Activated CD4-positive, alpha-beta T cell treated with anti-CD3 and anti-CD28 coated beads for 36 hours (primary cell): ENCODE measurements around the gene NAT16. TPM values are rescaled to one million over a fixed set of nuclear protein-coding genes. Genes with fewer than 3 reads are reported as not detected.
A peak's percentile ranks its signal among the peaks of the same experiment; 100 is the strongest.

Source experiments
- ATAC-seq: fragments of 200-7000 bp; cut with Tn5 transposase; one replicate; pipeline ENCODE4 v1.10.0; 2021; ENCODE audit warnings: mild to moderate bottlenecking, moderate library complexity
- CTCF ChIA-PET: fragments of 350-600 bp; sonication (Branson Sonifier 250); formaldehyde crosslinking; loops from one replicate; lab custom pipeline; 2021; ENCODE audit warnings: antibody characterized with exemption; lab: Charles Lee
- POLR2A ChIA-PET: fragments of 350-600 bp; sonication (Branson Sonifier 250); formaldehyde crosslinking; loops from one replicate; lab custom pipeline; 2021; ENCODE audit warnings: antibody characterized with exemption, inconsistent platforms; lab: Charles Lee
- DNase-seq: peaks from one replicate; pipeline ENCODE4 v3.0.0-alpha.2; 2020
- H3K27ac Mint-ChIP-seq: one replicate; pipeline ENCODE4 v1.8.0; 2021; ENCODE audit warnings: mixed read lengths
- H3K27me3 Mint-ChIP-seq: one replicate; pipeline ENCODE4 v1.8.0; 2021; ENCODE audit warnings: mixed read lengths
- H3K36me3 Mint-ChIP-seq: one replicate; pipeline ENCODE4 v1.8.0; 2021; ENCODE audit warnings: low read depth, mixed read lengths
- H3K4me1 Mint-ChIP-seq: one replicate; pipeline ENCODE4 v1.8.0; 2021; ENCODE audit warnings: mixed read lengths
- H3K4me3 Mint-ChIP-seq: one replicate; pipeline ENCODE4 v1.8.0; 2021; ENCODE audit warnings: mild to moderate bottlenecking, moderate library complexity, mixed read lengths
- H3K9me3 Mint-ChIP-seq: one replicate; pipeline ENCODE4 v1.8.0; 2021; ENCODE audit warnings: low read depth, mixed read lengths
- intact Hi-C, 2 experiments: fragments of 100-400 bp; cut with DNase I in 1 of 2; cut with micrococcal nuclease in 1 of 2; formaldehyde crosslinking; loops; one replicate each; pipeline versions ENCODE4 v1.14.2 to v1.15.1; 2022 to 2024; cut with DNase I, micrococcal nuclease
- total RNA-seq, 2 experiments: library from RNA; stranded (reverse); gene quantifications; one replicate each; pipeline ENCODE4 v1.2.3, GENCODE V29; 2021

The NAT16 gene
- total RNA-seq, 2 experiments from 2014 or later, result not detected

DNA sequence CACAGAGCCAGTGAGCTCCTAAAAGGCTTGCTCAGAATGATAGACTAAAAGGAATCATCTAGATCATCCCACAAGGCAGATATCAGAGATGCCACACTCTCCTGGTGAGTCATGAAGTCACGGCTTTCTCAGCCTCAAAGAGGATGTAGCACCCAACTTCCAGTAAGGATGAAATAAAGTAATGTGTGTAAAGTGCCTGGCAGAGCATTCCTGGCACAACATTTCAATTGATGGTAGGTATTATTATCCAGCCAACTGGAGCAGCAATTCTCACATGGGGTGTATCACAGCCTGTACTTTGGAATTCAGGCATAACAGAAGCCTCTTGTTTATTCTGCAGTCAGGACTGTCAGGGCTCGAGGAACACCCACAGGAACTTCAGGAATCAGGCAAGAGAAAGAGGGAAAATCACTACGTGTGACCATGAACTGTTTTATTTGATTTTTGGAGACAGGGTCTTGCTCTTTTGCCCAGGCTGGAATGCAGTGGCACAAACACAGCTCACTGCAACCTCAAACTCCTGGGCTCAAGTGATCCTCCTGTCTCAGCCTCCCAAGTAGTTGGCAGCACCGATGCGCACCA lies 5.3 kb upstream of the NAT16 start:
- ATAC-seq (no peak), DNase-seq (no peak)
- intact Hi-C loops, result no loop called here
- Mint-ChIP-seq H3K27ac (no peak overlapping the region), H3K27me3 (peaks cover 25% of the 10 kb centered on the region), H3K9me3 (no peaks in the 10 kb centered on the region), H3K36me3 (no peaks in the 10 kb centered on the region), H3K4me1 (peaks cover 3% of the 10 kb centered on the region), H3K4me3 (no peak overlapping the region)
- CTCF ChIA-PET, result interaction anchor here (1.0 to 1.3 kb wide), 2 partner anchors 41 to 98 kb away, joined by 3 read pairs; no protein-coding TSS in a partner anchor
- POLR2A ChIA-PET, result no interaction called here

DNA sequence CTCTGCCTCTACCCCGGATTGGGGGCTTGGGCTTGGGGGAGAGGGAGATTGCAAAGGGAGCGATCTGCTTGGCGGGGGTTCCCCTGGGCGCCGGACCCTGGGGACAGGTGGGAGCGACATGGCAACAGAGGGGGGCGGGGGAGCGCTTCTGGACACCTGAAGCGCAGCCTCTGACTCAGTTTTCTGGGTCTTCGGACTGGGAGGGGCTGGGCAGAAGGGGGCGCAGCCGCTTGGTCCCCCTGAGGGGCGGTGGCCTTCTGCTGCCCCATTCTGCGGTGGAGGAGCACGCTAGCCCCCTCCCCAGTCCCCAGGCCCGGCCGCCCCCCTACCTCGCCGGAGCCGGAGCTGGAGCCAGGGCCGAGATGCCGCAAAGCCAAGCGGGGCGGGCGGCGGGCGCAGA lies 380 bp downstream of the NAT16 start:
- intact Hi-C loops, result no loop called here
- DNase-seq, result no peak
- ChIA-PET CTCF (interaction anchor here (0.6 kb wide), 1 partner anchor 455 kb away, joined by 3 read pairs; no protein-coding TSS in a partner anchor), POLR2A (no interaction called here)
- Mint-ChIP-seq H3K4me1 (peaks cover 7% of the 10 kb centered on the region), H3K9me3 (no peaks in the 10 kb centered on the region), H3K36me3 (no peaks in the 10 kb centered on the region), H3K4me3 (no peak overlapping the region), H3K27ac (no peak overlapping the region), H3K27me3 (peaks cover 57% of the 10 kb centered on the region)
- ATAC-seq, result no peak

DNA sequence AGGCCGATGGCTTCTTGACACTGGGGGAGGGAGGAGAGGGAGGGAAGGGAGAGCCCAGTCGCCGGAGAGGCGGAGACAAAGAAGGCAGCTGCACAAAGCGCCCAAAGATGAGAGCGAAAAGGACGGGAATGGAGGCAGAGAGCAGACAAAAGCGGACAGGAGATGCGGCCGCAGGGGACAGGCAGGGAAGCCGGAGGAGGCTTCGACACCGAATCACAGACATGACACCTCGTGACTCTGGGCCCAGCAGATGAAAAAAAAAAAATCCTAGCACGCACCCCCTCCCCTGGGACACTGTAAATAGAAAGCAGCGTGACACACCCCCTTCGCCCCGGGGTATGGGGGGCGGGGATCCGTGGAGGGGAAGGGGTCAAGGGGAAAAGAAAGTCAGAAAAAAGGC lies 976 bp downstream of the NAT16 start:
- Mint-ChIP-seq H3K27me3 (peaks cover 62% of the 10 kb centered on the region), H3K9me3 (no peaks in the 10 kb centered on the region), H3K4me1 (peaks cover 12% of the 10 kb centered on the region), H3K27ac (no peak overlapping the region), H3K4me3 (peak overlapping the region; percentile 33), H3K36me3 (no peaks in the 10 kb centered on the region)
- POLR2A ChIA-PET, result no interaction called here
- DNase-seq, result no peak
- intact Hi-C loops, result no loop called here
- ATAC-seq, result no peak
- CTCF ChIA-PET, result no interaction called here

DNA sequence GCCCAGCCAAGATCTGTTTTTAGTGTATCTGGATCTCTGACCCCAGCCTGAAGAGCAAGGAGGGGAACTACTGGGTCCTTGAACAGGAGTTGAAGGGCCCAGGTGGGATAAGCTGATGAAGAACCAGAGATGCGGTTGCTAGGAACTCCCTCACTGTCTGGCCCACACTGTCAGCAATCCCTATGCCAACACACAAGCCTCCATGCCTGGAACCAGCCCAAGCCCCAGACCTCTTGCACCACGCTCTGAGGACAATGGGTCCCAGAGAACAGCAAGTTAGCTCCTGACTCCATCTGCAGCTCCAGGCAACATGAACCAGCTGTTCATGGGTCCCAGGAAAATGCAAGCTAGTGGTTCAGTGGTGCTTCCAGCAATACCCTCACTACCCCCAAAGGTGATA lies 2.4 kb downstream of the NAT16 start:
- CTCF ChIA-PET, result interaction anchor here (1.5 to 2.0 kb wide), 2 partner anchors 9 to 15 kb away, joined by 5 to 8 read pairs; no protein-coding TSS in a partner anchor

DNA sequence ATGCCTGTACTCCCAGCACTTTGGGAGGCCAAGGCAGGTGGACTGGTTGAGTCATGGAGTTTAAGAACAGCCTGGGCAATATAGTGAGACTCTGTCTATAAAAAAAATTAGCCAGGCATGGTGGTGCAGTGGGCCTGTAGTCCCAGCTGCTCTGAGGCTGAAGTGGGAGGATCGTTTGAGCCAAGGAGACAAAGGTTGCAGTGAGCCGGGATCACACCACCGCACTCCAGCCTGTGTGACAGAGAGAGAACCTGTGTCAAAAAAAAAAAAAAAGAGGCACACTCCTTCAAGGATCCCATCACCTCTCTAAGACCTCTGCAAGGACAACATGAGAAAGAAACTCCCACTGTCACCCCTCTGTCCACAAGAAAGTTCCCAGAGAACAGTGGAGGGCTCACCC lies 4.4 kb downstream of the NAT16 start:
- CTCF ChIA-PET, result interaction anchor here (1.9 to 3.6 kb wide), 2 partner anchors 17 to 32 kb away, joined by 17 to 22 read pairs; no protein-coding TSS in a partner anchor
- Mint-ChIP-seq H3K27me3 (peaks cover 73% of the 10 kb centered on the region), H3K36me3 (no peaks in the 10 kb centered on the region), H3K9me3 (no peaks in the 10 kb centered on the region), H3K27ac (no peak overlapping the region), H3K4me1 (peaks cover 40% of the 10 kb centered on the region), H3K4me3 (no peak overlapping the region)
- DNase-seq, result no peak
- POLR2A ChIA-PET, result no interaction called here
- intact Hi-C loops, result no loop called here
- ATAC-seq, result no peak

More for the DNA sequence above, 2.4 kb downstream of the NAT16 start:
- POLR2A ChIA-PET, result no interaction called here
- Mint-ChIP-seq H3K27me3 (peaks cover 72% of the 10 kb centered on the region), H3K4me1 (peaks cover 25% of the 10 kb centered on the region), H3K9me3 (no peaks in the 10 kb centered on the region), H3K36me3 (no peaks in the 10 kb centered on the region), H3K4me3 (no peak overlapping the region), H3K27ac (no peak overlapping the region)
- intact Hi-C loops, result no loop called here
- no peak for DNase-seq
- ATAC-seq, result no peak

DNA sequence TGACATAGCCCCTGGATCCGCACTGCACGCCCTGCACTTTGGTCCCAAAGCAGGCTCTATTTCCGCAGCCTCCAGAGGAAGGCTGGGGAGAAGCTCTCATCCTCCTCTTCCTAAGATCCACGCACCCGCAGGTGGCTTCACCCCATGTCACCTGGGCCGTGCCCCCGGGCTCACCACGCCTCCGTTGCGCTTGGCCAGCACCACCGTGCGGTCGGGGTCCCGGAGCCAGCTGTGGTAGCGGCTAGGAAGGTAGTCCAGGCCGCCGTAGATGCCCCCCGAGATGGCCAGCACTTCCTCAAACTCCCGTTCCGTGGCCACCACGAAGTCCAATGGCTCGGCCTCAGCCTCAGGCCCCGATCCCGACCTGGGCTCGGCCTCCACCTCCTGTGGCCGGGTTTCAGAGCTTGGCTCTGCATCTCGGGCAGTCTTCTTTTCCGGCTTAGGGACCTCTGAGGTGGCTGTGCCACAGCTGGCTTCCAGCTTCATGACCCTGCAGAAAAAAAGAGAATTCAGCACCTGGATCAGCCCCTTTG lies 5.7 kb downstream of the NAT16 start:
- ChIA-PET POLR2A (interaction anchor here (1.0 to 1.6 kb wide), 3 partner anchors 9 to 89 kb away, joined by 3 to 5 read pairs (median 4); partner anchors contain the start of genes TRIM56 and VGF), CTCF (interaction anchor here (0.8 to 3.6 kb wide), 7 partner anchors 9 to 109 kb away, joined by 3 to 22 read pairs (median 4); partner anchors contain the start of gene VGF)
- intact Hi-C loops, result loop anchor here in 1 of 2 experiments (1.0 kb wide), 1 partner anchor 20 kb away; the partner anchor contains the start of gene AP1S1
- ATAC-seq (peak; percentile 9), DNase-seq (no peak)
- no peaks in the 10 kb centered on the region for H3K36me3 Mint-ChIP-seq
- no peak overlapping the region for H3K27ac Mint-ChIP-seq
- H3K4me1 Mint-ChIP-seq, result peaks cover 49% of the 10 kb centered on the region
- H3K27me3 Mint-ChIP-seq, result peaks cover 77% of the 10 kb centered on the region
- H3K4me3 Mint-ChIP-seq, result peak overlapping the region; percentile 41
- no peaks in the 10 kb centered on the region for H3K9me3 Mint-ChIP-seq

DNA sequence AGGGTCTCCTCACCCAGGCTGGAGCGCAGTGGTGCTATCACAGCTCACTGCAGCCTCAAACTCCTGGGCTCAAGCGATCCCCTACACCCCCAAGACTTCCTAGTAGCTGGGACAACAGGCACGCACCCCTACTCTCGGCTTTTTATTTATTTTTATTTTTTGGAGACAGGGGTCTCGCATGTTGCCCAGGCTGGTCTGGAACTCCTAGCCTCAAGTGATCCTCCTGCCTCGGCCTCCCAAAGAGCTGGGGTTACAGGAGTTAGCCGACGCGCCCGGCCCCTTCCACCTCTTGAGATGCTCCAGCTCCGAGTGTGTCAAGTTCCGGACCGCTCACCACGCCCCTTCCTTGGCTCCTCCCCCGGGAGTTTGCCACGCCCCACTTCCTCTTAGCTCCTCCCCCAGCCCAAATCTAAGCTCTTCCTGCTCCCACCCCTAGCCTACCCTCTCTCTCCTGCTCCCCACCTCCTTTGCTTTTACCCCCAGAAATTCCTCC lies 6.3 kb downstream of the NAT16 start:
- H3K4me3 Mint-ChIP-seq, result peak overlapping the region; percentile 41
- peak; percentile 86 for ATAC-seq

DNA sequence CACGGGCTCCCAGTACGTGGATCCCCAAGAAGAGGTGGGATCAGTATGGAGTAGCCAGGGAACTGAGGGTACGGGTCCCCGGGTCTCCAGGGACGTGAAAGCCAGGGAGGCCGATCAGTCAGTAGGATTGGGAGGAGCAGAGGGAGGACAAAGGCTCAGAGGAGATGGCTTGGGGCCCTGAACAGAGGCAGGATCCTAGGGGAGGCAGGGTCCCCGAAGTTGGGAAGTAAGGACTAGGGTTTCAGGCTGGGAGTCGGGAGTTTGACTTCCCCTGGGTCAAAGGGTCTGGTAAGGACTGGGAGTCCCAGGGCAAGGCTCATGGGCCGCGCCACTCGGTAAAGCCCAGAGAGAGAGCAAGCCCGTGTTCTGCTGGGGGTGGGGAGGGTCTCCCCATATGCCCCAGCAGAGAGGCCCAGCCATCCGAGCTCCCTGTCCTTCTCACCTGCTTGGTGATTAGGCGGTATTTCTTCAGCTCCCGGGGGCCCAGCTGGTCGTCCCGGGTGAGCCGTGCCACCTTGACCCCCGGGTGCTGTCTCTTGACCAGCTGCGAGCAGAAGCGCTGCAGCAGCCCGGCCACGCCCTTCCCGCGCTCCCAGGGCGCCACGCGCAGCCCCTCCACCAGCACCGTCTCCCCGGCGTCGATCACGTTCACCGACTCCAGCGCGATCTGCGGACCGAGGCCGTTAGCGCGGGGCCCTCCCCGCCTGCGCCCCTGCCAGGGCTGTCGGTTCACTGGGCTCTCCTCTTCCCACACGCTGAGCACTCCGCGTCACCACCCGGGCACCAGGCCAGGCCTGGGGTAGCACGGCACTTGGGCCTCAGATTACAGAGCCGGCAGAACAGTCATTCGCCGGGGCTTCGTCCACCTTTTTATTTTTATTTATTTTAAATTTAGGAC lies 7.0 kb downstream of the NAT16 start:
- H3K9me3 Mint-ChIP-seq, result no peaks in the 10 kb centered on the region
- DNase-seq (peak; percentile 65), ATAC-seq (peak; percentile 30)
- intact Hi-C loops, result no loop called here
- H3K36me3 Mint-ChIP-seq, result no peaks in the 10 kb centered on the region
- H3K27me3 Mint-ChIP-seq, result peaks cover 81% of the 10 kb centered on the region
- POLR2A ChIA-PET, result interaction anchor here (1.0 to 1.6 kb wide), 3 partner anchors 8 to 88 kb away, joined by 3 to 5 read pairs (median 4); partner anchors contain the start of genes TRIM56 and VGF
- H3K27ac Mint-ChIP-seq, result no peak overlapping the region
- CTCF ChIA-PET, result interaction anchor here (0.5 to 3.6 kb wide), 7 partner anchors 8 to 110 kb away, joined by 3 to 22 read pairs (median 4); partner anchors contain the start of gene VGF
- H3K4me3 Mint-ChIP-seq, result no peak overlapping the region
- peaks cover 55% of the 10 kb centered on the region for H3K4me1 Mint-ChIP-seq

More for the DNA sequence above, 6.3 kb downstream of the NAT16 start:
- peaks cover 50% of the 10 kb centered on the region for H3K4me1 Mint-ChIP-seq
- intact Hi-C loops, result loop anchor here in 1 of 2 experiments (1.0 kb wide), 1 partner anchor 19 kb away; the partner anchor contains the start of gene AP1S1
- POLR2A ChIA-PET, result interaction anchor here (1.0 to 1.6 kb wide), 3 partner anchors 8 to 89 kb away, joined by 3 to 5 read pairs (median 4); partner anchors contain the start of genes TRIM56 and VGF
- no peak overlapping the region for H3K27ac Mint-ChIP-seq
- H3K27me3 Mint-ChIP-seq, result peaks cover 78% of the 10 kb centered on the region
- no peaks in the 10 kb centered on the region for H3K36me3 Mint-ChIP-seq
- CTCF ChIA-PET, result interaction anchor here (0.5 to 3.6 kb wide), 8 partner anchors 8 to 109 kb away, joined by 3 to 22 read pairs (median 4); partner anchors contain the start of gene VGF
- DNase-seq, result peak; percentile 85
- no peaks in the 10 kb centered on the region for H3K9me3 Mint-ChIP-seq

DNA sequence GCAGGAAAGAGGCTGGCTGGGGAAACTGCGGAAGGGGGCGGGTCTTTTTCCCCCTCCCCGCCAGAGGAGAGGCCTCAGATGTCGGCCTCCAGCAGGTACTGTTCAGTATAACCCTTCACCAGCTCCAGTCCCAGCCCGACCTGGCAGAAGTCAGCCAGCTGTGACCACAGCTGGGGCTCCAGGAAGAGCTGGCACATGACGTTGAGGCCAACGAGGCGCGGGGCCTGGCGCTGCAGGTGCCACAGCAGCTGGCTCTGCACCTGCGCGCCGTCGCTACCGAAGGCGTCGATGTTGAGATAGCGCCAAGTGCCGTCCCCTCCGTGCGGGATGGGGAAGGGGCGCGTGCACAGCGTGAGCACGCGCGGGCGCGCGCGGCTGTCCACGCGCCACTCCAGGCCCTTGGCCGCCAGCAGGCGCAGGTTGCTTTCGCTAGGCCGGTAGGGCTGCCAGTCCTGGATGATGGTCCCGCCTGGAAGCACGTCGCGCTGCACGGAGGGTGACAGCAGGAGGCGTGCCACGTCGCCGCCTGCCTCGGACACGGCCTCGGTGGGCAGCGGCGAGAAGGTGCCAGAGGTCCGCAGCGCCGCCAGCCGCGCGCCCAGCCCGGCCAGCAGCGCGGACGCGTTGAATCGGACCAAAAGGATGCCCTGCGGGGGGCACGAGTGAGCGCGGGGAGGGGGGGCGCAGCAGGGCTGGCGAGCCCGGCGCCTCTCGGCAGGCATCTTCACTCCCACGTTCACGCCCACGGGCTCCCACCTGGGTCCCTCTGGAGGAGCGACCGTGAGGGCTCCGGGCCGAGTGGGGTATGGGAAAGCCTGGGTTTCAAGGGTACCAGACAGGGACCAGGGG lies 7.9 kb downstream of the NAT16 start:
- ChIA-PET POLR2A (no interaction called here), CTCF (interaction anchor here (0.6 to 3.6 kb wide), 9 partner anchors 13 to 225 kb away, joined by 3 to 22 read pairs (median 5); partner anchors contain the start of gene ZNHIT1)
- H3K4me1 Mint-ChIP-seq, result peaks cover 61% of the 10 kb centered on the region
- peak; percentile 49 for DNase-seq
- H3K9me3 Mint-ChIP-seq, result no peaks in the 10 kb centered on the region
- peaks cover 80% of the 10 kb centered on the region for H3K27me3 Mint-ChIP-seq
- H3K36me3 Mint-ChIP-seq, result no peaks in the 10 kb centered on the region
- no peak for ATAC-seq
- no peak overlapping the region for H3K27ac Mint-ChIP-seq
- no peak overlapping the region for H3K4me3 Mint-ChIP-seq
- intact Hi-C loops, result no loop called here

DNA sequence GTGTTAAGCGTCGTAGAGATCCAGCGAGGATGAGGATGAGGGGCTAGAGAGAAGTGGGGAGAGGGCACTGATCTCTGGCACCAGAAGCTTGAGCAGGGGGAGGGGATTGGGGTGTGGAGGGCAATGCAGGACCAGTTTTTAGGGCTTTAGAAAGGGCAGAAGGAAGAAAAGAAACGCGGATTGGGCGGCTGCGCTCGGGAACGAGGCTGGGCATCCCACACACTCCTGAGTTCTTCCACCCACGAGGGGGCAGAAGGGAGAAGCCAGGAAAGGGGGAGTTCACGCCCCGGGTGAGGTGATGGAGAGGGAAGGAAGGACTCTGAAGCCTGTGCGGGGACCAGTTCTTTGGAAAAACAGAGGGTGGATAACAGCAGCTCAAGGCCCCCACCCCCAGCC lies 8.7 kb downstream of the NAT16 start:
- H3K27me3 Mint-ChIP-seq, result peaks cover 79% of the 10 kb centered on the region
- H3K9me3 Mint-ChIP-seq, result no peaks in the 10 kb centered on the region
- H3K4me1 Mint-ChIP-seq, result peaks cover 67% of the 10 kb centered on the region
- H3K36me3 Mint-ChIP-seq, result no peaks in the 10 kb centered on the region
- no peak overlapping the region for H3K4me3 Mint-ChIP-seq
- no peak for DNase-seq
- intact Hi-C loops, result no loop called here
- ChIA-PET CTCF (interaction anchor here (0.8 to 3.4 kb wide), 11 partner anchors 12 to 113 kb away, joined by 3 to 19 read pairs (median 4); partner anchors contain the start of gene ZNHIT1), POLR2A (interaction anchor here (0.5 kb wide), 1 partner anchor 63 kb away, joined by 4 read pairs; no protein-coding TSS in a partner anchor)
- H3K27ac Mint-ChIP-seq, result no peak overlapping the region
- no peak for ATAC-seq
